SU-DHL-6 (cell line): Measurements from ENCODE around the gene MEGF6.

Source experiments
- H2AFZ ChIP-seq: fragments of 200-600 bp; sonication (generic); 2 replicates; pipeline ENCODE4 v1.6.1; 2014; ENCODE audit warnings: low read depth, mild to moderate bottlenecking, moderate library complexity, mixed read lengths, antibody characterized with exemption, low read length; ENCODE audit not compliant: severe bottlenecking
- H3F3A ChIP-seq: fragments of 200-600 bp; shearing (Covaris generic); 2 replicates; pipeline ENCODE4 v1.6.0; 2016; ENCODE audit warnings: antibody characterized with exemption, mild to moderate bottlenecking; ENCODE audit not compliant: insufficient read depth
- H3K27ac ChIP-seq: fragments of 200-600 bp; sonication (generic); 2 replicates; pipeline ENCODE4 v1.5.1; 2016; ENCODE audit warnings: low read depth, mild to moderate bottlenecking, low read length, moderate library complexity, mixed read lengths
- H3K27me3 ChIP-seq: fragments of 200-600 bp; sonication (generic), shearing (Covaris generic); 2 replicates; pipeline ENCODE4 v1.6.0; 2014; ENCODE audit warnings: mild to moderate bottlenecking, low read length
- H3K36me3 ChIP-seq: fragments of 200-600 bp; sonication (generic); 2 replicates; pipeline ENCODE4 v1.6.1; 2014; ENCODE audit warnings: mild to moderate bottlenecking, low read length, mixed read lengths
- H3K4me2 ChIP-seq: fragments of 300-600, 200-600 bp; shearing (Covaris generic), sonication (generic); 2 replicates; pipeline ENCODE4 v1.6.0; 2014; ENCODE audit warnings: low read length, low read depth, mild to moderate bottlenecking; ENCODE audit not compliant: poor library complexity, severe bottlenecking
- H3K4me3 ChIP-seq: fragments of 200-600 bp; sonication (generic); 2 replicates; pipeline ENCODE4 v1.5.1; 2014; ENCODE audit warnings: antibody characterized with exemption, low read length, mild to moderate bottlenecking, mixed read lengths; ENCODE audit not compliant: insufficient read depth, poor library complexity, severe bottlenecking
- H3K79me2 ChIP-seq: fragments of 200-600 bp; sonication (generic); 2 replicates; pipeline ENCODE4 v1.6.1; 2014; ENCODE audit warnings: mild to moderate bottlenecking, low read length, moderate library complexity; ENCODE audit not compliant: insufficient read depth
- H3K9ac ChIP-seq: fragments of 200-600 bp; sonication (generic); 2 replicates; pipeline ENCODE4 v1.7.0; 2014; ENCODE audit warnings: mild to moderate bottlenecking, low read length
- H3K9me2 ChIP-seq: fragments of 200-600 bp; sonication (generic); replicated peaks from 2 replicates; pipeline ENCODE4 v1.6.1; 2014; ENCODE audit warnings: low read length; ENCODE audit not compliant: insufficient read depth
- H3K9me3 ChIP-seq: fragments of 200-600 bp; sonication (generic); 2 replicates; pipeline ENCODE4 v1.6.1; 2014; ENCODE audit warnings: low read length, mixed read lengths; ENCODE audit not compliant: insufficient read depth
- H4K20me1 ChIP-seq: fragments of 200-600 bp; sonication (generic); 2 replicates; pipeline ENCODE4 v1.6.1; 2014; ENCODE audit warnings: low read depth, mild to moderate bottlenecking, antibody characterized with exemption, low read length, moderate library complexity, mixed read lengths
- CTCF ChIP-seq: fragments of 200-600 bp; sonication (generic); IDR thresholded peaks from one replicate; pipeline ENCODE4 v1.5.1; 2017; ENCODE audit warnings: antibody characterized with exemption, mild to moderate bottlenecking, low read length, moderate library complexity; ENCODE audit not compliant: insufficient read depth, poor library complexity, severe bottlenecking
- EZH2phosphoT487 ChIP-seq: fragments of 200-600 bp; sonication (generic), shearing (Covaris generic); conservative IDR thresholded peaks from 2 replicates; pipeline ENCODE4 v1.6.1; 2018; ENCODE audit warnings: mild to moderate bottlenecking, antibody characterized with exemption, low read length, moderate library complexity, mixed read lengths

MEGF6 gene

GRCh38 chr1:3578906-3579305, 32.4 kb downstream of the MEGF6 start:
- H3K9me2 ChIP-seq, result no peaks in the 10 kb centered on the region
- H3K9ac ChIP-seq, result no peak overlapping the region
- H3K9me3 ChIP-seq, result no peaks in the 10 kb centered on the region
- H3F3A ChIP-seq, result no peaks in the 10 kb centered on the region
- no peak overlapping the region for H2AFZ ChIP-seq
- H4K20me1 ChIP-seq, result no peaks in the 10 kb centered on the region
- no peaks in the 10 kb centered on the region for H3K79me2 ChIP-seq
- H3K27me3 ChIP-seq, result no peaks in the 10 kb centered on the region
- H3K4me2 ChIP-seq, result no peak overlapping the region
- no peak overlapping the region for H3K27ac ChIP-seq
- H3K4me3 ChIP-seq, result no peak overlapping the region
- no peaks in the 10 kb centered on the region for H3K36me3 ChIP-seq
- TF ChIP-seq EZH2phosphoT487 (no peak), CTCF (no peak)

GRCh38 chr1:3578433-3578805, 32.9 kb downstream of the MEGF6 start:
- H3K36me3 ChIP-seq, result no peaks in the 10 kb centered on the region
- H2AFZ ChIP-seq, result no peak overlapping the region
- H3K27me3 ChIP-seq, result no peaks in the 10 kb centered on the region
- TF ChIP-seq EZH2phosphoT487 (no peak), CTCF (no peak)
- H3K4me2 ChIP-seq, result no peak overlapping the region
- H3K9ac ChIP-seq, result no peak overlapping the region
- no peaks in the 10 kb centered on the region for H4K20me1 ChIP-seq
- H3K9me2 ChIP-seq, result no peaks in the 10 kb centered on the region
- no peak overlapping the region for H3K27ac ChIP-seq
- no peaks in the 10 kb centered on the region for H3K9me3 ChIP-seq
- H3F3A ChIP-seq, result no peaks in the 10 kb centered on the region
- H3K4me3 ChIP-seq, result no peak overlapping the region
- H3K79me2 ChIP-seq, result no peaks in the 10 kb centered on the region

DNA sequence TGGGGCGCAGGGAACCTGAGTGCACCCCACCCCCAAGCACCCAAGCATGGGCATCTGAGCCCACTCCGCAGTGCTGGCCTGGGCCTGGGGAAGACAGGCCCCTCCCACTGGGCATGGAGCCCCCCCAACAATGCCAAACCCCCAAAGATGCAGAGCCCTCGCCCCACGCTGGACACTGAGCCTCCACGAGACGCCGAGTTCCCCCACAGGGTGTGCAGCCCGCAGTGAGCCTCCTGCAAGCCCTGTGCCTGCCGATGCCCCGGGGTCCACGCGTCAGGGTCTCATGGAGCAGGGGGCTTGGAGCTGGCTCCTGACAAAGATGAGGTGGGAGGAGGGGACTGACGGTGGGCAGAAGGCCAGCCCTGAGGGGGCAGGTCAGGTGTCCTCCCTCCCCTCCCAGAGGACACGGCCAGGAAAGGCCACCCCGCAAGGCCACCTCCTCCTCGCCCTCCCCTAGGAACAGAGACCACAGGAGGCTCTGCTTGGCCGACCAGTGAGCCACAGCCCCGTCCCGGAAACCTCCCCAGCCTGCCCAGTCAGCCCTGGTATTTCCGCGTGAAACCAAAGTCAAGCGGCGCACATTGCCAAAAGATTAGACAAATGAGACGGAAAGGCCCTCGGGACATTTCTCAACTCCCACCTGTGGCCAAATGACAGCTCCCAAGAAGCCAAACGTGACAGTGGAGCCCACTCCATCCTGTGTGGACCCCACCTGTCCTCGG, 33.4 kb downstream of the MEGF6 start:
- no peak for TF ChIP-seq EZH2phosphoT487
- no peak for TF ChIP-seq CTCF
- Histone ChIP-seq H3K9ac (no peak overlapping the region), H4K20me1 (no peaks in the 10 kb centered on the region), H2AFZ (no peak overlapping the region), H3K36me3 (no peaks in the 10 kb centered on the region), H3K9me2 (no peaks in the 10 kb centered on the region), H3F3A (no peaks in the 10 kb centered on the region), H3K27me3 (no peaks in the 10 kb centered on the region), H3K9me3 (no peaks in the 10 kb centered on the region), H3K79me2 (no peaks in the 10 kb centered on the region), H3K4me2 (no peak overlapping the region), H3K27ac (no peak overlapping the region), H3K4me3 (no peak overlapping the region)

- TF ChIP-seq EZH2phosphoT487, result no peak
- no peak for TF ChIP-seq CTCF
- H3F3A ChIP-seq, result no peaks in the 10 kb centered on the region
- no peak overlapping the region for H3K4me3 ChIP-seq
- H3K9me2 ChIP-seq, result no peaks in the 10 kb centered on the region
- H3K36me3 ChIP-seq, result no peaks in the 10 kb centered on the region
- no peak overlapping the region for H3K9ac ChIP-seq
- no peak overlapping the region for H3K4me2 ChIP-seq
- H3K9me3 ChIP-seq, result no peaks in the 10 kb centered on the region
- H3K79me2 ChIP-seq, result no peaks in the 10 kb centered on the region
- H4K20me1 ChIP-seq, result no peaks in the 10 kb centered on the region
- no peak overlapping the region for H3K27ac ChIP-seq
- H2AFZ ChIP-seq, result no peak overlapping the region
- no peaks in the 10 kb centered on the region for H3K27me3 ChIP-seq
Measured at GRCh38 chr1:3577300-3577699, 34.0 kb downstream of the MEGF6 start.
